ENCODE results near the gene ADAM10. TPM values are rescaled to one million over a fixed set of nuclear protein-coding genes. Genes with fewer than 3 reads are reported as not detected.

Gene ADAM10
- total and polyA plus RNA-seq, 2 of the 4 experiments (the other 2 are of a cell fraction), result 110 to 185 TPM

DNA sequence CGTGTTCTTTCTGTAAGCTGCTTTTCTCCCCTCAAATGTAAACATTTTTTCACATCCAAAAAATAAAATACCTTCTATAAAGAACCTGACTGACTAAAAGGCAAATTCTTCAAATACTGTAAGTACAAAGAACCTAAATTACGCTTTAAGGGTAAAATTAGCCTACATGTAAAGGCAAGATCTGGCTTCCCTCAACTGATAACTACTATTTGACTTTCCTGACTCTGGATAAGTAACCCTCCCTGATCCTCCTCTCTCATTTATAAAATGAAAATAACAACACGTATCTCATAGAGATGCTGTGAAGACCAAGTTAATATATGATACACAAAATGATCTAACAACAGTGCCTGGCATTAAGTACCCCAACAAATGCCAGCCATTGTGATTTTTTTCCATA lies 12.2 kb downstream of the ADAM10 start:
- no peak for TF ChIP-seq POLR2A (IDR thresholded peaks at IDR 0.05; ENCODE audit: low read depth, low read length)
- TF ChIP-seq, protein P1, sequence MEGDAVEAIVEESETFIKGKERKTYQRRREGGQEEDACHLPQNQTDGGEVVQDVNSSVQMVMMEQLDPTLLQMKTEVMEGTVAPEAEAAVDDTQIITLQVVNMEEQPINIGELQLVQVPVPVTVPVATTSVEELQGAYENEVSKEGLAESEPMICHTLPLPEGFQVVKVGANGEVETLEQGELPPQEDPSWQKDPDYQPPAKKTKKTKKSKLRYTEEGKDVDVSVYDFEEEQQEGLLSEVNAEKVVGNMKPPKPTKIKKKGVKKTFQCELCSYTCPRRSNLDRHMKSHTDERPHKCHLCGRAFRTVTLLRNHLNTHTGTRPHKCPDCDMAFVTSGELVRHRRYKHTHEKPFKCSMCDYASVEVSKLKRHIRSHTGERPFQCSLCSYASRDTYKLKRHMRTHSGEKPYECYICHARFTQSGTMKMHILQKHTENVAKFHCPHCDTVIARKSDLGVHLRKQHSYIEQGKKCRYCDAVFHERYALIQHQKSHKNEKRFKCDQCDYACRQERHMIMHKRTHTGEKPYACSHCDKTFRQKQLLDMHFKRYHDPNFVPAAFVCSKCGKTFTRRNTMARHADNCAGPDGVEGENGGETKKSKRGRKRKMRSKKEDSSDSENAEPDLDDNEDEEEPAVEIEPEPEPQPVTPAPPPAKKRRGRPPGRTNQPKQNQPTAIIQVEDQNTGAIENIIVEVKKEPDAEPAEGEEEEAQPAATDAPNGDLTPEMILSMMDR (conservative IDR thresholded peaks at IDR 0.05; ENCODE audit: low read depth, low read length), result no peak
- TF ChIP-seq FOS (IDR thresholded peaks at IDR 0.05; ENCODE audit: low read depth, low read length), result no peak
- no peak for TF ChIP-seq RAD21 (IDR thresholded peaks at IDR 0.05; ENCODE audit: low read length)
- no peak for TF ChIP-seq CHD1 (IDR thresholded peaks at IDR 0.05; ENCODE audit: low read depth, low read length)
- no peak for TF ChIP-seq MXI1 (IDR thresholded peaks at IDR 0.05; ENCODE audit: borderline replicate concordance, low read depth, low read length)
- TF ChIP-seq MAZ (IDR thresholded peaks at IDR 0.05; ENCODE audit: borderline replicate concordance, low read depth, low read length), result no peak
- no peak for TF ChIP-seq NFE2L2 (IDR thresholded peaks at IDR 0.05; ENCODE audit: low read depth, low read length)
- TF ChIP-seq, protein P2, sequence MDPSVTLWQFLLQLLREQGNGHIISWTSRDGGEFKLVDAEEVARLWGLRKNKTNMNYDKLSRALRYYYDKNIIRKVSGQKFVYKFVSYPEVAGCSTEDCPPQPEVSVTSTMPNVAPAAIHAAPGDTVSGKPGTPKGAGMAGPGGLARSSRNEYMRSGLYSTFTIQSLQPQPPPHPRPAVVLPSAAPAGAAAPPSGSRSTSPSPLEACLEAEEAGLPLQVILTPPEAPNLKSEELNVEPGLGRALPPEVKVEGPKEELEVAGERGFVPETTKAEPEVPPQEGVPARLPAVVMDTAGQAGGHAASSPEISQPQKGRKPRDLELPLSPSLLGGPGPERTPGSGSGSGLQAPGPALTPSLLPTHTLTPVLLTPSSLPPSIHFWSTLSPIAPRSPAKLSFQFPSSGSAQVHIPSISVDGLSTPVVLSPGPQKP (IDR thresholded peaks at IDR 0.05; ENCODE audit: borderline replicate concordance, low read depth, low read length), result no peak
- TF ChIP-seq, protein P3, sequence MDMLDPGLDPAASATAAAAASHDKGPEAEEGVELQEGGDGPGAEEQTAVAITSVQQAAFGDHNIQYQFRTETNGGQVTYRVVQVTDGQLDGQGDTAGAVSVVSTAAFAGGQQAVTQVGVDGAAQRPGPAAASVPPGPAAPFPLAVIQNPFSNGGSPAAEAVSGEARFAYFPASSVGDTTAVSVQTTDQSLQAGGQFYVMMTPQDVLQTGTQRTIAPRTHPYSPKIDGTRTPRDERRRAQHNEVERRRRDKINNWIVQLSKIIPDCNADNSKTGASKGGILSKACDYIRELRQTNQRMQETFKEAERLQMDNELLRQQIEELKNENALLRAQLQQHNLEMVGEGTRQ (IDR thresholded peaks at IDR 0.05; ENCODE audit: low read depth, low read length), result no peak
- no peak for TF ChIP-seq RFX5 (IDR thresholded peaks at IDR 0.05; ENCODE audit: low read depth, low read length)
- no peak for TF ChIP-seq CEBPB (IDR thresholded peaks at IDR 0.05; ENCODE audit: low read depth, low read length)
- TF ChIP-seq RCOR1 (IDR thresholded peaks at IDR 0.05; ENCODE audit: insufficient replicate concordance, low read length), result no peak
- TF ChIP-seq SMC3 (IDR thresholded peaks at IDR 0.05; ENCODE audit: low read depth, low read length), result no peak
- no peak for TF ChIP-seq MAFK (IDR thresholded peaks at IDR 0.05; ENCODE audit: low read depth, low read length)
- TF ChIP-seq BHLHE40 (IDR thresholded peaks at IDR 0.05; ENCODE audit: low read depth, low read length), result no peak
- H3K4me1 ChIP-seq (ENCODE audit: control insufficient read depth, insufficient read depth, low read length), result peaks cover 8% of the 10 kb centered on the region
- no peak overlapping the region for H2AFZ ChIP-seq (replicated peaks; ENCODE audit: low read length, poor library complexity)
- peaks cover 83% of the 10 kb centered on the region for H4K20me1 ChIP-seq (ENCODE audit: insufficient read depth, low read length)
- no peak overlapping the region for H3K4me2 ChIP-seq (ENCODE audit: low read depth, low read length)
- H4K8ac ChIP-seq (ENCODE audit: low read depth in 2 of 2, low read length in 2 of 2), result no peak overlapping the region
- no peak overlapping the region for H3K18ac ChIP-seq (ENCODE audit: low read depth, low read length)
- intact Hi-C loops (cut with micrococcal nuclease) (no loop called here), in situ Hi-C loops (cut with MboI; ENCODE audit: low sequenced_read_pairs) (no loop called here), dilution Hi-C loops (cut with HindIII; ENCODE audit: low sequenced_read_pairs, unreplicated experiment) (no loop called here)
- CTCF ChIA-PET, result interaction anchor here (0.7 kb wide), 1 partner anchor 621 kb away, joined by 3 read pairs; no protein-coding TSS in a partner anchor
- no peak overlapping the region for H2BK5ac ChIP-seq (ENCODE audit: low read depth, low read length, poor library complexity, severe bottlenecking)
- H3K9ac ChIP-seq (ENCODE audit: low read depth, low read length), result no peak overlapping the region
- no peak for ATAC-seq (ENCODE audit: low read depth)
- no peak overlapping the region for H3K23ac ChIP-seq (ENCODE audit: low read depth, low read length)
- POLR2A ChIA-PET (ENCODE audit: unreplicated experiment), result interaction anchor here (1.3 kb wide), 1 partner anchor 12 kb away, joined by 3 read pairs; the partner anchor contains the start of gene ADAM10
- no peak overlapping the region for H2AK9ac ChIP-seq (replicated peaks; ENCODE audit: low read depth, low read length, poor library complexity)
- H2BK15ac ChIP-seq (ENCODE audit: low read depth, low read length), result no peak overlapping the region
- H4K91ac ChIP-seq (ENCODE audit: insufficient read depth, low read depth, low read length), result no peak overlapping the region
- H3K79me1 ChIP-seq (ENCODE audit: low read depth in 1 of 2, low read length in 2 of 2), result peaks cover 4 to 78% of the 10 kb centered on the region in 2 experiments; a peak in 3 of 4 replicates
- no peak overlapping the region for H2AK5ac ChIP-seq (ENCODE audit: low read depth, low read length)
- H3K36me3 ChIP-seq (ENCODE audit: control insufficient read depth, insufficient read depth, low read length), result no peaks in the 10 kb centered on the region; the same call in 1 of the 2 replicates
- 86% methylated on average over 1 of the region's 3 CpGs; no CpG with 5 or more reads in 1 of the 2 experiments for WGBS, 2 experiments (ENCODE audit: extremely low coverage in 2 of 2, insufficient read length in 1 of 2)
- no peak overlapping the region for H2BK20ac ChIP-seq (ENCODE audit: low read depth, low read length)
- DNase-seq, result no peak
- no peaks in the 10 kb centered on the region for H3K27me3 ChIP-seq (ENCODE audit: control insufficient read depth, insufficient read depth, low read length)
- no peak overlapping the region for H3K56ac ChIP-seq (ENCODE audit: extremely low read depth, insufficient read depth, low read length)
- H3K4ac ChIP-seq (ENCODE audit: low read depth, low read length), result no peak overlapping the region
- no peak overlapping the region for H2BK120ac ChIP-seq (ENCODE audit: low read depth, low read length)
- no TSS peak for BruUV-seq (replicated peaks)
- no peak overlapping the region for H3K14ac ChIP-seq (replicated peaks; ENCODE audit: low read depth, low read length)
- no peak overlapping the region for H3K4me3 ChIP-seq (ENCODE audit: insufficient read depth, low read depth, low read length)
- H3K27ac ChIP-seq (ENCODE audit: insufficient read depth, low read length), result no peak overlapping the region
- H3K9me1 ChIP-seq (ENCODE audit: insufficient read depth, low read length), result peaks cover 15% of the 10 kb centered on the region
- no peak overlapping the region for H4K5ac ChIP-seq (ENCODE audit: low read depth, low read length)
- no peaks in the 10 kb centered on the region for H3K9me3 ChIP-seq (ENCODE audit: control insufficient read depth, insufficient read depth, low read length)
